ENCODE data around the gene C2orf72. TPM values are rescaled to one million over a fixed set of nuclear protein-coding genes. Genes with fewer than 3 reads are reported as not detected.
A peak's percentile ranks its signal among the peaks of the same experiment; 100 is the strongest.

Gene C2orf72
- total and polyA plus RNA-seq, 2 experiments from 2014 or later: 86.9 to 112 TPM

GRCh38 chr2:231034291-231034882, 2.9 kb upstream of the C2orf72 start:
- peaks cover 23% of the 10 kb centered on the region for H3K4me1 ChIP-seq (ENCODE audit: insufficient read depth)
- H3K4me2 ChIP-seq: peak overlapping the region; percentile 61
- peak; percentile 43 for DNase-seq (ENCODE audit: low spot score)
- H3K79me2 ChIP-seq: peaks cover 20% of the 10 kb centered on the region
- H3K9me2 ChIP-seq (replicated peaks; ENCODE audit: insufficient read depth): no peaks in the 10 kb centered on the region
- H4K20me1 ChIP-seq (ENCODE audit: insufficient read depth, poor library complexity, severe bottlenecking): no peaks in the 10 kb centered on the region
- peaks cover 6% of the 10 kb centered on the region for H3K27me3 ChIP-seq
- no peak for TF ChIP-seq EZH2phosphoT487 (IDR thresholded peaks at IDR 0.05; ENCODE audit: low read depth, severe bottlenecking, unreplicated experiment)
- no peak for TF ChIP-seq EZH2 (IDR thresholded peaks at IDR 0.05; ENCODE audit: borderline replicate concordance)
- TF ChIP-seq CTCF (IDR thresholded peaks at IDR 0.05; ENCODE audit: poor library complexity): no peak
- WGBS (ENCODE audit: low lambda C conversion rate, missing lambda C conversion rate): 21% methylated on average over 4 of the region's 4 CpGs
- H3K27ac ChIP-seq: peak overlapping the region; percentile 72
- no peaks in the 10 kb centered on the region for H3K36me3 ChIP-seq (replicated peaks; ENCODE audit: insufficient read depth, low read depth)
- no peaks in the 10 kb centered on the region for H3K9me3 ChIP-seq (ENCODE audit: low read depth)
- no peak overlapping the region for H3K4me3 ChIP-seq
- H2AFZ ChIP-seq: no peak overlapping the region

GRCh38 chr2:231036131-231036530, 1.2 kb upstream of the C2orf72 start:
- H3K27ac ChIP-seq: no peak overlapping the region
- H3K4me2 ChIP-seq: peak overlapping the region; percentile 81
- peaks cover 28% of the 10 kb centered on the region for H3K4me1 ChIP-seq (ENCODE audit: insufficient read depth)
- H2AFZ ChIP-seq: no peak overlapping the region
- no peaks in the 10 kb centered on the region for H3K9me3 ChIP-seq (ENCODE audit: low read depth)
- peaks cover 7% of the 10 kb centered on the region for H4K20me1 ChIP-seq (ENCODE audit: insufficient read depth, poor library complexity, severe bottlenecking)
- H3K4me3 ChIP-seq: no peak overlapping the region
- 65% methylated on average over 4 of the region's 4 CpGs for WGBS (ENCODE audit: low lambda C conversion rate, missing lambda C conversion rate)
- TF ChIP-seq EZH2phosphoT487 (IDR thresholded peaks at IDR 0.05; ENCODE audit: low read depth, severe bottlenecking, unreplicated experiment) (no peak), EZH2 (IDR thresholded peaks at IDR 0.05; ENCODE audit: borderline replicate concordance) (no peak)
- H3K36me3 ChIP-seq (replicated peaks; ENCODE audit: insufficient read depth, low read depth): no peaks in the 10 kb centered on the region
- H3K79me2 ChIP-seq: peaks cover 37% of the 10 kb centered on the region
- no peak for DNase-seq (ENCODE audit: low spot score)
- peaks cover 6% of the 10 kb centered on the region for H3K27me3 ChIP-seq
- H3K9me2 ChIP-seq (replicated peaks; ENCODE audit: insufficient read depth): no peaks in the 10 kb centered on the region

- no peak for DNase-seq (ENCODE audit: low spot score)
- peaks cover 6% of the 10 kb centered on the region for H3K27me3 ChIP-seq
These were observed 681 bp upstream of the C2orf72 start for GRCh38 chr2:231036578-231037106.

More at GRCh38 chr2:231036578-231037106, 681 bp upstream of the C2orf72 start:
- peaks cover 40% of the 10 kb centered on the region for H3K79me2 ChIP-seq
- no peaks in the 10 kb centered on the region for H3K9me3 ChIP-seq (ENCODE audit: low read depth)
- no peak overlapping the region for H2AFZ ChIP-seq
- 74% methylated on average over 10 of the region's 12 CpGs for whole genome bisulfite sequencing (ENCODE audit: low lambda C conversion rate, missing lambda C conversion rate)
- peaks cover 28% of the 10 kb centered on the region for H3K4me1 ChIP-seq (ENCODE audit: insufficient read depth)
- H3K4me2 ChIP-seq: peak overlapping the region; percentile 81
- H3K36me3 ChIP-seq (replicated peaks; ENCODE audit: insufficient read depth, low read depth): no peaks in the 10 kb centered on the region
- H3K4me3 ChIP-seq: no peak overlapping the region
- H3K9me2 ChIP-seq (replicated peaks; ENCODE audit: insufficient read depth): no peaks in the 10 kb centered on the region
- peaks cover 7% of the 10 kb centered on the region for H4K20me1 ChIP-seq (ENCODE audit: insufficient read depth, poor library complexity, severe bottlenecking)
- H3K27ac ChIP-seq: peak overlapping the region; percentile 20
- TF ChIP-seq EZH2 (IDR thresholded peaks at IDR 0.05; ENCODE audit: borderline replicate concordance) (peak; percentile 47), EZH2phosphoT487 (IDR thresholded peaks at IDR 0.05; ENCODE audit: low read depth, severe bottlenecking, unreplicated experiment) (no peak), CTCF (IDR thresholded peaks at IDR 0.05; ENCODE audit: poor library complexity) (no peak)
